ENCODE results near the gene EIF5A.

The EIF5A gene

GRCh38 chr17:7355573-7355972, 48.1 kb downstream of the EIF5A start:
- Histone ChIP-seq H3K79me2 (ENCODE audit: control insufficient read depth, insufficient read depth, low read length) (no peaks in the 10 kb centered on the region), H4K5ac (ENCODE audit: low read length) (no peak overlapping the region), H3K79me1 (ENCODE audit: low read length) (no peaks in the 10 kb centered on the region), H3K36me3 (ENCODE audit: control insufficient read depth, insufficient read depth, low read length) (no peaks in the 10 kb centered on the region), H3K4me1 (ENCODE audit: control insufficient read depth, low read depth, low read length) (no peaks in the 10 kb centered on the region), H3K4me3 (ENCODE audit: low read length) (no peak overlapping the region), H3K27ac (ENCODE audit: low read depth, low read length) (no peak overlapping the region), H4K8ac (ENCODE audit: low read depth, low read length) (no peak overlapping the region), H2AK5ac (ENCODE audit: low read length) (no peak overlapping the region), H3K4me2 (ENCODE audit: low read length) (no peak overlapping the region), H3K56ac (ENCODE audit: low read length) (no peak overlapping the region), H3K23ac (ENCODE audit: low read length) (no peak overlapping the region), H2BK15ac (replicated peaks; ENCODE audit: low read depth) (no peak overlapping the region), H3K9ac (ENCODE audit: low read length) (no peak overlapping the region), H2BK120ac (ENCODE audit: low read depth, low read length) (no peak overlapping the region), H3K18ac (ENCODE audit: low read length) (no peak overlapping the region), H3K27me3 (ENCODE audit: insufficient read depth, low read length, poor library complexity) (no peaks in the 10 kb centered on the region), H3K4ac (ENCODE audit: low read depth, low read length) (no peak overlapping the region), H2BK5ac (ENCODE audit: low read length) (no peak overlapping the region)
- DNase-seq: no peak
- no CpG with 5 or more reads among the region's 8 CpGs for WGBS (ENCODE audit: extremely low coverage, insufficient coverage, low lambda C conversion rate)

- Histone ChIP-seq H3K79me2 (ENCODE audit: control insufficient read depth, insufficient read depth, low read length) (no peaks in the 10 kb centered on the region), H2AK5ac (ENCODE audit: low read length) (no peak overlapping the region), H3K4me2 (ENCODE audit: low read length) (no peak overlapping the region), H2BK120ac (ENCODE audit: low read depth, low read length) (no peak overlapping the region), H4K8ac (ENCODE audit: low read depth, low read length) (no peak overlapping the region), H3K79me1 (ENCODE audit: low read length) (no peaks in the 10 kb centered on the region), H3K27me3 (ENCODE audit: insufficient read depth, low read length, poor library complexity) (no peaks in the 10 kb centered on the region), H3K36me3 (ENCODE audit: control insufficient read depth, insufficient read depth, low read length) (no peaks in the 10 kb centered on the region), H3K4ac (ENCODE audit: low read depth, low read length) (no peak overlapping the region), H3K4me1 (ENCODE audit: control insufficient read depth, low read depth, low read length) (no peaks in the 10 kb centered on the region), H3K23ac (ENCODE audit: low read length) (no peak overlapping the region), H3K18ac (ENCODE audit: low read length) (no peak overlapping the region), H3K9ac (ENCODE audit: low read length) (peak overlapping the region; percentile 29), H3K56ac (ENCODE audit: low read length) (peak overlapping the region; percentile 65), H2BK15ac (replicated peaks; ENCODE audit: low read depth) (no peak overlapping the region), H4K5ac (ENCODE audit: low read length) (no peak overlapping the region), H3K27ac (ENCODE audit: low read depth, low read length) (no peak overlapping the region), H2BK5ac (ENCODE audit: low read length) (no peak overlapping the region), H3K4me3 (ENCODE audit: low read length) (no peak overlapping the region)
- DNase-seq: peak; percentile 91
- WGBS (ENCODE audit: extremely low coverage, insufficient coverage, low lambda C conversion rate): no CpG with 5 or more reads among the region's 12 CpGs
Measured at GRCh38 chr17:7356072-7356549, 48.7 kb downstream of the EIF5A start.

DNA sequence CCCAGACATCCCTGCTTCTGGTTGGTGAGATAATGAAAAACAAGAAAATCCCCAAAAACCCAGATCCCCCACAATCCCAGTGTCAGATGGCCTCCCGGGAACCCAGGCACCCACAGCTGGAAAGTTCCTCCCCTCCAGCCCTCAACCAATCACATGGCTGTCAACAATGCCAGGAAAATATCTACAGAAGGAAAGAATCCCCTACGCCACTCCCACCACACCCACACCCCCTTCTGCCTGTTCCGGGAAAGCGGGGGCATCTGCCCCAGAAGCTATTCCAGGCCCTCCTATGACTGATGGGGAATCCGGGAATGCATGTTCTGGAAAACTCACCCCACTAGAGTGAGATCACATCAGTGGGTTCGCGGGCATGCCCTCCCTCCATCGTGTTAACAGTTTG, 49.3 kb downstream of the EIF5A start:
- no peak overlapping the region for H4K8ac ChIP-seq (ENCODE audit: low read depth, low read length)
- no peak overlapping the region for H3K23ac ChIP-seq (ENCODE audit: low read length)
- DNase-seq: no peak
- no peaks in the 10 kb centered on the region for H3K36me3 ChIP-seq (ENCODE audit: control insufficient read depth, insufficient read depth, low read length)
- no peak overlapping the region for H2BK15ac ChIP-seq (replicated peaks; ENCODE audit: low read depth)
- no peak overlapping the region for H2BK5ac ChIP-seq (ENCODE audit: low read length)
- no peak overlapping the region for H3K18ac ChIP-seq (ENCODE audit: low read length)
- no peaks in the 10 kb centered on the region for H3K4me1 ChIP-seq (ENCODE audit: control insufficient read depth, low read depth, low read length)
- H2BK120ac ChIP-seq (ENCODE audit: low read depth, low read length): no peak overlapping the region
- no peak overlapping the region for H3K4ac ChIP-seq (ENCODE audit: low read depth, low read length)
- no peak overlapping the region for H3K9ac ChIP-seq (ENCODE audit: low read length)
- no peak overlapping the region for H3K4me2 ChIP-seq (ENCODE audit: low read length)
- H3K79me2 ChIP-seq (ENCODE audit: control insufficient read depth, insufficient read depth, low read length): no peaks in the 10 kb centered on the region
- H3K27ac ChIP-seq (ENCODE audit: low read depth, low read length): no peak overlapping the region
- no peak overlapping the region for H3K56ac ChIP-seq (ENCODE audit: low read length)
- WGBS (ENCODE audit: extremely low coverage, insufficient coverage, low lambda C conversion rate): no CpG with 5 or more reads among the region's 8 CpGs
- H3K27me3 ChIP-seq (ENCODE audit: insufficient read depth, low read length, poor library complexity): no peaks in the 10 kb centered on the region
- no peak overlapping the region for H4K5ac ChIP-seq (ENCODE audit: low read length)
- no peak overlapping the region for H3K4me3 ChIP-seq (ENCODE audit: low read length)
- H3K79me1 ChIP-seq (ENCODE audit: low read length): no peaks in the 10 kb centered on the region
- H2AK5ac ChIP-seq (ENCODE audit: low read length): no peak overlapping the region

DNA sequence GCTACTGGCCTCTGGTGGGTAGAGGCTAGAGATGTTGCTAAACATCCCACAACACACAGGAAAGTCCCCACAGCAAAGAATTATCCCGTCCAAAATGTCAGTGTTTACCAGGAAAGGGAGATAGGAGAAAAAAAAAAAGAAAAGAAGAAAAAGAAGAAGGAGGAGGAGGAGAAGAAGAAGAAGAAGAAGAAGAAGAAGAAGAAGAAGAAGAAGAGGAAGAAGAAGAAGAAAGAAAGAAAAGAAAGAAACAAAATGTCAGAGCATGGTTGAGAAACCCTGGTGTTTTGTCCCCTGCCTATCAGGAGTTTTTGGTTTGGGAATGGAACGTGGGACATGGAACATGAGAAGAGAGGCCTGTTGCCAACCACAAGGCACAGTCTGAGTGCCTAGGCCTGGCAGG, 50.0 kb downstream of the EIF5A start:
- Histone ChIP-seq H3K4me1 (ENCODE audit: control insufficient read depth, low read depth, low read length) (no peaks in the 10 kb centered on the region), H2AK5ac (ENCODE audit: low read length) (no peak overlapping the region), H3K27ac (ENCODE audit: low read depth, low read length) (no peak overlapping the region), H4K5ac (ENCODE audit: low read length) (no peak overlapping the region), H3K36me3 (ENCODE audit: control insufficient read depth, insufficient read depth, low read length) (no peaks in the 10 kb centered on the region), H3K9ac (ENCODE audit: low read length) (no peak overlapping the region), H2BK120ac (ENCODE audit: low read depth, low read length) (no peak overlapping the region), H3K27me3 (ENCODE audit: insufficient read depth, low read length, poor library complexity) (no peaks in the 10 kb centered on the region), H4K8ac (ENCODE audit: low read depth, low read length) (no peak overlapping the region), H3K4me3 (ENCODE audit: low read length) (no peak overlapping the region), H3K4me2 (ENCODE audit: low read length) (no peak overlapping the region), H3K79me1 (ENCODE audit: low read length) (no peaks in the 10 kb centered on the region), H3K4ac (ENCODE audit: low read depth, low read length) (no peak overlapping the region), H2BK5ac (ENCODE audit: low read length) (no peak overlapping the region), H3K79me2 (ENCODE audit: control insufficient read depth, insufficient read depth, low read length) (no peaks in the 10 kb centered on the region), H3K56ac (ENCODE audit: low read length) (no peak overlapping the region), H3K18ac (ENCODE audit: low read length) (no peak overlapping the region), H2BK15ac (replicated peaks; ENCODE audit: low read depth) (no peak overlapping the region), H3K23ac (ENCODE audit: low read length) (no peak overlapping the region)
- DNase-seq: no peak
- WGBS (ENCODE audit: extremely low coverage, insufficient coverage, low lambda C conversion rate): no CpG with 5 or more reads among the region's 2 CpGs

GRCh38 chr17:7361906-7362305, 54.5 kb downstream of the EIF5A start:
- no peaks in the 10 kb centered on the region for H3K79me1 ChIP-seq (ENCODE audit: low read length)
- H3K4me3 ChIP-seq (ENCODE audit: low read length): no peak overlapping the region
- DNase-seq: no peak
- H2AK5ac ChIP-seq (ENCODE audit: low read length): no peak overlapping the region
- H2BK5ac ChIP-seq (ENCODE audit: low read length): no peak overlapping the region
- H3K4ac ChIP-seq (ENCODE audit: low read depth, low read length): no peak overlapping the region
- no peak overlapping the region for H4K8ac ChIP-seq (ENCODE audit: low read depth, low read length)
- H2BK15ac ChIP-seq (replicated peaks; ENCODE audit: low read depth): no peak overlapping the region
- H3K36me3 ChIP-seq (ENCODE audit: control insufficient read depth, insufficient read depth, low read length): no peaks in the 10 kb centered on the region
- no CpG with 5 or more reads among the region's 3 CpGs for WGBS (ENCODE audit: extremely low coverage, insufficient coverage, low lambda C conversion rate)
- H3K9ac ChIP-seq (ENCODE audit: low read length): no peak overlapping the region
- no peaks in the 10 kb centered on the region for H3K79me2 ChIP-seq (ENCODE audit: control insufficient read depth, insufficient read depth, low read length)
- no peak overlapping the region for H3K27ac ChIP-seq (ENCODE audit: low read depth, low read length)
- H4K5ac ChIP-seq (ENCODE audit: low read length): no peak overlapping the region
- H3K27me3 ChIP-seq (ENCODE audit: insufficient read depth, low read length, poor library complexity): no peaks in the 10 kb centered on the region
- no peak overlapping the region for H3K23ac ChIP-seq (ENCODE audit: low read length)
- no peak overlapping the region for H3K56ac ChIP-seq (ENCODE audit: low read length)
- no peaks in the 10 kb centered on the region for H3K4me1 ChIP-seq (ENCODE audit: control insufficient read depth, low read depth, low read length)
- H2BK120ac ChIP-seq (ENCODE audit: low read depth, low read length): no peak overlapping the region
- no peak overlapping the region for H3K4me2 ChIP-seq (ENCODE audit: low read length)
- H3K18ac ChIP-seq (ENCODE audit: low read length): no peak overlapping the region

All from mesendoderm (in vitro differentiated cells).